ENCODE results near the gene LYRM4. TPM values are rescaled to one million over a fixed set of nuclear protein-coding genes. Genes with fewer than 3 reads are reported as not detected.

The LYRM4 gene
- polyA plus RNA-seq, 2 of the 4 experiments (the other 2 are of a cell fraction), result 25.6 to 43.3 TPM

- ATAC-seq, result no peak
- H3K9me3 ChIP-seq, result no peaks in the 10 kb centered on the region
- 78% methylated on average over 2 of the region's 2 CpGs for WGBS (ENCODE audit: missing lambda C conversion rate)
- ChIA-PET POLR2A (no interaction called here), CTCF (no interaction called here)
- no peak overlapping the region for H3K27ac ChIP-seq
- no peak for FAIRE-seq
- H3K4me3 ChIP-seq, result no peak overlapping the region
- no peak overlapping the region for H3K4me2 ChIP-seq
- DNase-seq (ENCODE audit: low read depth in 1 of 2, low spot score in 1 of 2), result no peak
- H3K4me1 ChIP-seq, result no peaks in the 10 kb centered on the region
- no peak for TF ChIP-seq USF2 (IDR thresholded peaks at IDR 0.05)
- TF ChIP-seq FOXS1 (CRISPR knock-in tag; IDR thresholded peaks at IDR 0.05), result no peak
- no peak for TF ChIP-seq MAFK (IDR thresholded peaks at IDR 0.05; ENCODE audit: partially characterized antibody)
- TF ChIP-seq RCOR1 (IDR thresholded peaks at IDR 0.05; ENCODE audit: low read depth, low read length), result no peak
- TF ChIP-seq TFCP2L1 (CRISPR knock-in tag; IDR thresholded peaks at IDR 0.05), result no peak
- no peak for TF ChIP-seq CHD2 (IDR thresholded peaks at IDR 0.05; ENCODE audit: low read length, partially characterized antibody)
- TF ChIP-seq RNF2 (IDR thresholded peaks at IDR 0.05; ENCODE audit: borderline replicate concordance, low read depth), result no peak
- no peak for TF ChIP-seq ATOH8 (CRISPR knock-in tag; IDR thresholded peaks at IDR 0.05; ENCODE audit: low read depth)
- TF ChIP-seq HOXA7 (CRISPR knock-in tag; IDR thresholded peaks at IDR 0.05), result no peak
- TF ChIP-seq CEBPB (IDR thresholded peaks at IDR 0.05), result no peak
- no peak for TF ChIP-seq RFX5 (IDR thresholded peaks at IDR 0.05)
- TF ChIP-seq HOXB5 (CRISPR knock-in tag; IDR thresholded peaks at IDR 0.05), result no peak
- TF ChIP-seq CHD4 (IDR thresholded peaks at IDR 0.05; ENCODE audit: borderline replicate concordance), result no peak
- TF ChIP-seq NFE2L2 (conservative IDR thresholded peaks at IDR 0.05; ENCODE audit: low read length), result no peak
Measured at GRCh38 chr6:5293692-5294091, 32.9 kb upstream of the LYRM4 start.

GRCh38 chr6:5292154-5292553, 31.4 kb upstream of the LYRM4 start:
- peaks cover 8% of the 10 kb centered on the region; the same call in 1 of the 3 replicates for H3K4me1 ChIP-seq
- 68% methylated on average over 1 of the region's 1 CpG for WGBS (ENCODE audit: missing lambda C conversion rate)
- ChIA-PET CTCF (no interaction called here), POLR2A (no interaction called here)
- H3K9me3 ChIP-seq, result no peaks in the 10 kb centered on the region
- TF ChIP-seq ZFP36 (IDR thresholded peaks at IDR 0.05; ENCODE audit: borderline replicate concordance, partially characterized antibody) (no peak), E2F6 (IDR thresholded peaks at IDR 0.05; ENCODE audit: borderline replicate concordance, low read depth) (no peak), MAFK (IDR thresholded peaks at IDR 0.05; ENCODE audit: partially characterized antibody) (no peak), ESRRA (IDR thresholded peaks at IDR 0.05; ENCODE audit: borderline replicate concordance, low read length) (no peak), KDM1A (IDR thresholded peaks at IDR 0.05; ENCODE audit: low read depth) (no peak), TP53 (CRISPR knock-in tag; IDR thresholded peaks at IDR 0.05) (no peak), HOXA7 (CRISPR knock-in tag; IDR thresholded peaks at IDR 0.05) (no peak), POLR2AphosphoS2 (conservative IDR thresholded peaks at IDR 0.05; ENCODE audit: low read length) (no peak), REST (IDR thresholded peaks at IDR 0.05) (no peak), ZSCAN20 (CRISPR knock-in tag; IDR thresholded peaks at IDR 0.05) (no peak)
- no peak overlapping the region for H3K4me2 ChIP-seq
- no peak overlapping the region for H3K27ac ChIP-seq
- no peak for FAIRE-seq
- ATAC-seq, result no peak
- no peak for DNase-seq (ENCODE audit: low read depth in 1 of 2, low spot score in 1 of 2)
- H3K4me3 ChIP-seq, result no peak overlapping the region

All from A549 (cell line).